Panc1 (cell line): ENCODE results near the gene WWOX.

ENCODE experiments used
- CTCF ChIP-seq: fragments of 450-650 bp; IDR thresholded peaks from 2 replicates; pipeline ENCODE4 v1.5.1; 2017; ENCODE audit warnings: mild to moderate bottlenecking
- POLR2AphosphoS5 ChIP-seq: IDR thresholded peaks from 2 replicates; pipeline ENCODE4 v1.6.1; 2012; ENCODE audit warnings: mild to moderate bottlenecking, low read depth, low read length, moderate library complexity

GRCh38 chr16:79210607-79211006 lies 1111.2 kb downstream of the WWOX start:
- no peak for TF ChIP-seq CTCF
- TF ChIP-seq POLR2AphosphoS5, result no peak
